AML-193 (cell line): ENCODE results near the gene ASPM.

Source experiments
- DNase-seq, 2 experiments: peaks; one replicate each; lab custom pipeline; 2025; lab: John Stamatoyannopoulos, UW

ASPM gene

GRCh38 chr1:197146101-197147095 lies at the start of gene ASPM:
Gene ASPM, minus strand, starts transcription at chr1:197146669. Its CDS starts 232 bp downstream, at chr1:197146437.
- peak; percentile 90 to 92 for DNase-seq

- DNase-seq = no peak
Measured at GRCh38 chr1:197195100-197195499, 48.6 kb upstream of the ASPM start.

GRCh38 chr1:197184190-197184589 lies 37.7 kb upstream of the ASPM start:
- DNase-seq = no peak

- DNase-seq = no peak
Measured at GRCh38 chr1:197183195-197183748, 36.8 kb upstream of the ASPM start.

- no peak for DNase-seq
Measured at GRCh38 chr1:197182716-197183115, 36.2 kb upstream of the ASPM start.

GRCh38 chr1:197181982-197182381 lies 35.5 kb upstream of the ASPM start:
- no peak for DNase-seq

GRCh38 chr1:197180252-197180878 lies 33.9 kb upstream of the ASPM start:
- DNase-seq = peak; percentile 44 to 53

- DNase-seq = peak; percentile 57 to 60
Measured at GRCh38 chr1:197178998-197179397, 32.5 kb upstream of the ASPM start.

GRCh38 chr1:197174818-197175217 lies 28.3 kb upstream of the ASPM start:
- DNase-seq = no peak

GRCh38 chr1:197173571-197174507 lies 27.4 kb upstream of the ASPM start:
- peak; percentile 6 to 13 for DNase-seq

- DNase-seq = no peak
Measured at GRCh38 chr1:197171531-197171930, 25.1 kb upstream of the ASPM start.

GRCh38 chr1:197170538-197170937 lies 24.1 kb upstream of the ASPM start:
- no peak for DNase-seq

- DNase-seq = no peak
Measured at GRCh38 chr1:197159461-197159860, 13.0 kb upstream of the ASPM start.

- DNase-seq = peak in 1 of 2 experiments; percentile 4
Measured at GRCh38 chr1:197156692-197157091, 10.2 kb upstream of the ASPM start.

GRCh38 chr1:197152662-197153061 lies 6.2 kb upstream of the ASPM start:
- DNase-seq = no peak

GRCh38 chr1:197151185-197151584 lies 4.7 kb upstream of the ASPM start:
- no peak for DNase-seq

- no peak for DNase-seq
Measured at GRCh38 chr1:197150336-197151005, 4.0 kb upstream of the ASPM start.

- DNase-seq = no peak
Measured at GRCh38 chr1:197149340-197149739, 2.9 kb upstream of the ASPM start.

- DNase-seq = peak; percentile 6 to 14
Measured at GRCh38 chr1:197145446-197146024, 934 bp downstream of the ASPM start.

GRCh38 chr1:197144570-197145325 lies 1.7 kb downstream of the ASPM start:
- DNase-seq = no peak
